ENCODE data around the gene PADI1. TPM values are rescaled to one million over a fixed set of nuclear protein-coding genes. Genes with fewer than 3 reads are reported as not detected.

The PADI1 gene
- total RNA-seq, 4 donors from 2014 or later = 3.2 to 24.2 (median 6.6) TPM

DNA sequence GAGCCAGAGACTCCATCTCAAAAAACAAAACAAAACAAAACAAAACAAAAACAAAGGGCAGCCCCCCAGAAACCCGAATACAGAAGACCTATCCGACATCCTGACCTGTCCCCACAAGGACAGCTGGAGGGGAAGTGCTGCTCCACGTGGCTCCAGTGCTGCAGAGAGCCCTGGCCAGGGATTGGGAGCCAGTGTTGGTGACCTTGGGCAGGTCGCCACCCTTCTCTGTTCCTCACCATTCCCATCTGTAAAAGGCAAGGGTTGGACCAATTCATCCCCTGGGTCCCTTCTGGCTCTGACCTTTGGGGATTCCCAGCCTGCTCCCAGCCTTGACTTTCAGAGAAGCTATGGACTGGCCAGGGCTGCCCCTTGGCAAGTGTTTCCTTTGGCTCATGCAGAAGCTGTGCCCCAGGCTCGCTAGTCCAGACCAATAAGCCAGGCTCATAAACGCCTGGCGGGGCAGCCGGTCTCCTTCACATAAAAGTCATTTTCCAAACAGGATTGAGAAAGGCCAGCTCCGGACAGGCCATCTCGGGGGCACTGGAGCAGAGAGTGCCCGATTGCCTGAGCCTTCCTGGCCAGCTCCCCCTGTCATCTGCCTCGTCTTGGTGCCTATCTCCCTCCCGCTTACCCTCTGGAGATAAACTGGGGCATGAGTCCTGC is 20.0 kb upstream of the PADI1 start:
- peak in 1 of 2 donors; percentile 63 for DNase-seq (ENCODE audit: low spot score in 2 of 2)
- H3K4me3 ChIP-seq (ENCODE audit: low read depth, poor library complexity, severe bottlenecking) = no peak overlapping the region
- intact Hi-C loops (cut with DNase I; ENCODE audit: low total_unique reads) = no loop called here
- 75 to 76% methylated on average over 13 of the region's 13 CpGs for WGBS, 2 donors
- TF ChIP-seq POLR2A (IDR thresholded peaks at IDR 0.05) = no peak
- TF ChIP-seq, protein P1, sequence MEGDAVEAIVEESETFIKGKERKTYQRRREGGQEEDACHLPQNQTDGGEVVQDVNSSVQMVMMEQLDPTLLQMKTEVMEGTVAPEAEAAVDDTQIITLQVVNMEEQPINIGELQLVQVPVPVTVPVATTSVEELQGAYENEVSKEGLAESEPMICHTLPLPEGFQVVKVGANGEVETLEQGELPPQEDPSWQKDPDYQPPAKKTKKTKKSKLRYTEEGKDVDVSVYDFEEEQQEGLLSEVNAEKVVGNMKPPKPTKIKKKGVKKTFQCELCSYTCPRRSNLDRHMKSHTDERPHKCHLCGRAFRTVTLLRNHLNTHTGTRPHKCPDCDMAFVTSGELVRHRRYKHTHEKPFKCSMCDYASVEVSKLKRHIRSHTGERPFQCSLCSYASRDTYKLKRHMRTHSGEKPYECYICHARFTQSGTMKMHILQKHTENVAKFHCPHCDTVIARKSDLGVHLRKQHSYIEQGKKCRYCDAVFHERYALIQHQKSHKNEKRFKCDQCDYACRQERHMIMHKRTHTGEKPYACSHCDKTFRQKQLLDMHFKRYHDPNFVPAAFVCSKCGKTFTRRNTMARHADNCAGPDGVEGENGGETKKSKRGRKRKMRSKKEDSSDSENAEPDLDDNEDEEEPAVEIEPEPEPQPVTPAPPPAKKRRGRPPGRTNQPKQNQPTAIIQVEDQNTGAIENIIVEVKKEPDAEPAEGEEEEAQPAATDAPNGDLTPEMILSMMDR (IDR thresholded peaks at IDR 0.05) = no peak

DNA sequence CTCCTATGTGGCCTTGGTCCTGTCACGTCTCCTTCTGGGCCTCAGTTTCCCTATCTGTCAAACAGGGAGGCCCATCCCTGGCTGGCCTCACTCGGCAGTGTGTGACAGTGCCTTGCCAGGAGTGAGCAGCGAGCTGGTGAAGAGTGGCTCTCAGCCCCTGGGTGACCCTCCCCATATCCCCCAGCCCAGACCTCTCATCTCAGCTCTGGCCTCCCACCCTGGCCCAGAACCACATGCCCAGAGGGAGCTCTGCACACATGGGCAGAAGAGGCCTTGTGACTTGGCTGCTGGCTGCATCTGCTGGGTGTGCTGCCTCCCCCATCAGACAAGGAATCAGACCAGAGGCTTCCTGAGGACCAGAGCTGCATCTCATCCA is 19.5 kb upstream of the PADI1 start:
- no peak overlapping the region for H3K4me3 ChIP-seq (ENCODE audit: low read depth, poor library complexity, severe bottlenecking)
- 93% methylated on average over 3 of the region's 3 CpGs for WGBS, 2 donors
- TF ChIP-seq, protein P1 (IDR thresholded peaks at IDR 0.05) = no peak
- no peak for TF ChIP-seq POLR2A (IDR thresholded peaks at IDR 0.05)
- intact Hi-C loops (cut with DNase I; ENCODE audit: low total_unique reads) = no loop called here
- peak in 1 of 2 donors; percentile 60 for DNase-seq (ENCODE audit: low spot score in 2 of 2)

DNA sequence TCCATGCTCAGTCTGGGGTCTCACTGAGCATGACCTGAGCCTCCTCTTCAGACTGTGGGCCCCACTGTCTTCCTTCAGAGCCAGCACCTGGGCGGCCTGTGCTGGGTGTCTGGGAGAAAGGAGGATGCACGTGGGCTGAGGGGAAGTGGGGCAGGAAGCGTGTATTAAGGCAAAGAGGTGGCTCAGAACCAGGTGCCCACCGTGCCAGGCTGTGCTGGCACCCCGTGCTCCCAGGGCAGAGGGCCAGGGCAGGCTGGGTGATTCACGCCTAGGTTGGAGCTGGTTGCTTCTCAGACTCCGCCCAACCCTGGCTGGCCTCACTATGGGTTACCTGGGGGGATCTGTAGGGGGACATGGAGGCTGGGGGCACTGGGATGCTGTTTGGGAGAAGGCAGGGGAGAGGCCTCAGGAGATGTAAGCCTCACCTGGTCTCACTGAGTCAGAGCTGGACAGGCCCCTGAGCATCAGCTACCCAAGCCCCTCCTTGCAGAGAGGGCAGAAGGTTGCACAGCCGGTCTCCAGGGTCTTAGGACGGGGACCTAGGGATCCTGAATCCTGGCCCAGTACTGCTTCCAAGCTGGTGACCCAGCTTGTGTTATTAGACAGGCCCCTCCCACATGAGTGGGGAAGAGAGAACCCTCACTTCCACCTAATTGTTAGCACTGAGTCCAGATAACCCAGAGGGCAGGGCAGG is 18.6 kb upstream of the PADI1 start:
- 44 to 64% methylated on average over 9 of the region's 9 CpGs for WGBS, 2 donors
- intact Hi-C loops (cut with DNase I; ENCODE audit: low total_unique reads) = no loop called here
- TF ChIP-seq, protein P1 (IDR thresholded peaks at IDR 0.05) = no peak
- TF ChIP-seq POLR2A (IDR thresholded peaks at IDR 0.05) = no peak
- peak in 1 of 2 donors; percentile 82 for DNase-seq (ENCODE audit: low spot score in 2 of 2)
- no peak overlapping the region for H3K4me3 ChIP-seq (ENCODE audit: low read depth, poor library complexity, severe bottlenecking)

DNA sequence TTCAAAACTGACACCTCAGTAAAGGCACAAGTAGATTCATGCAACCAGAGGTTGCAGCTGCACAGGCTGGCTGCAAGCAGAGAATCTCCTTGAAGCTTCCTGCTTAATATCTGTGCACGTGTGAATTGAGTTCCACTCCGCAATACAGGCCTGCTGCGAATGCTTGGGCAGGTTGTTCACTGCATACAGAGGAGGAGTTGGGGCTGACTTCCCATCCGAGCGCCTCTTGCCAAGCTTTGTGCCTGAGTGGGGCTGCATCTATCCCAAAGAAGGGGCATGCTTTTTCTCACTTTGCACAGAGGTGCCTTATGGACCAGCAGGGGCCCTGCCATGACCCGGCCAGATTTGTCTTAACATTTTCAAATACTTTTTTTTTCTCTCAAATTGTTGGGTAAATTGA is 17.9 kb upstream of the PADI1 start:
- no peak overlapping the region for H3K4me3 ChIP-seq (ENCODE audit: low read depth, poor library complexity, severe bottlenecking)
- TF ChIP-seq POLR2A (IDR thresholded peaks at IDR 0.05) = no peak
- TF ChIP-seq, protein P1 (IDR thresholded peaks at IDR 0.05) = no peak
- intact Hi-C loops (cut with DNase I; ENCODE audit: low total_unique reads) = no loop called here
- peak in 1 of 2 donors; percentile 80 for DNase-seq (ENCODE audit: low spot score in 2 of 2)
- WGBS, 2 donors = 33 to 63% methylated on average over 6 of the region's 6 CpGs

DNA sequence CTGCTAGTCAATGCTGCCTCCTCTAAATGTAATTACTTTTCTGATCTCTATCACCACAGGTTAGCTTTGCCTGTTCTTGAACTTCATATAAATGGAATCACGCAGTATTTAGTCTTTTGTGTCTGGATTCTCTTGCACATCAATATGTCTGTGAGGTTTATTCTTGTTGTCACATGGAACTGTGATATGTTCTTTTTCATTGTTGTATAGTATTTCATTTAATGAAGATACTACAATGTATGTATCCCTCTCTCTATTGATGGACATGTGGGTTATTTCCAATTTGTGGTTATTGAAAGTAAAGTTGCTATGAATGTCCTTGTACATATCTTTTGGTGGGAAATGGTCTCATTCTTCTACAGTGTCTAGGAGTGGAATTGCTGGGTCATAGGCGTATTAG is 16.7 kb upstream of the PADI1 start:
- DNase-seq (ENCODE audit: low spot score in 2 of 2) = no peak
- 74 to 79% methylated on average over 2 of the region's 2 CpGs for WGBS, 2 donors
- no peak for TF ChIP-seq POLR2A (IDR thresholded peaks at IDR 0.05)
- TF ChIP-seq, protein P1 (IDR thresholded peaks at IDR 0.05) = no peak
- intact Hi-C loops (cut with DNase I; ENCODE audit: low total_unique reads) = no loop called here
- H3K4me3 ChIP-seq (ENCODE audit: low read depth, poor library complexity, severe bottlenecking) = no peak overlapping the region
